Measurements from ENCODE around the gene ALDH16A1. TPM values are rescaled to one million over a fixed set of nuclear protein-coding genes. Genes with fewer than 3 reads are reported as not detected.

Gene ALDH16A1
- total and polyA plus RNA-seq, 10 of the 15 experiments (the other 5 are each of a cell fraction or from before 2014, with no cell fraction given): 1.7 to 49.3 (median 18.1) TPM

DNA sequence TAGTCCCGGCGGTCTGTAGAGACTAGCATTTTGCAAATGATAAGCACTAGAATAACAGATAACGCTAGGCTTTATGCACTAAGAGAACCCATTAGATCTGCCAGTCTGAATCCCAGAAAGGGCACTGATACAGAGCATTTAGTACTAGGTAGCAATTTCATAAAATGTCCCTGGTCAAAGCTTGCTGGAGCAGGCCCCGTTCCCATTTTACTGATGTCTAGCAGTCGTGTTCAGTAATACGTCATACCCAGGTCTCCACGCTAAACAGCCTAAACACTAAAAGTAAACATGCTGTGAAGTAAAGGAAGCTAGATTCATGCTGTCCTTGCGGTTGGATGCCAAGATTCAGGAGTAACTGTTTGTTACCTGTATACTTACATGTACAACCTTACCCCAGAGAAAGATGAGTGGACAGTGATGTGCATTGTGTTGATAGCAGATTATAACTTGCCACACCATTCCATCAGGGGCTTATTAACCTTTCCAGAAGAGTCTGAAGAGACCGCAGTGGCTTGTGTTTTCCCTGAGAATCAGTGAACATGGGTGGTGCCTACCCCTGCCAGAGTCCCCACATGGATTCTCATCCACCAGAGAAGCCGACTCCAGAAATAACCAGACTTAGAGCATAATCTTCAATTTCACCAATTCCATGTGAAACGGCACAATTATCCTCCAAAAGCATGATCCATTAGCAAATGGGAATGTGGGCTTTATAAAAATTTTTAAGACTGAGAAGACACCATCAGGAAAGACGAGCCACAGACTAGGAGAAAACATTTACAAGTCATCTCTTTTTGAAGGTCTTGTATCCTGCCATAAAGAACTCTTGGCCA is 39.8 kb downstream of the ALDH16A1 start (continued):
- TF ChIP-seq, protein P1, sequence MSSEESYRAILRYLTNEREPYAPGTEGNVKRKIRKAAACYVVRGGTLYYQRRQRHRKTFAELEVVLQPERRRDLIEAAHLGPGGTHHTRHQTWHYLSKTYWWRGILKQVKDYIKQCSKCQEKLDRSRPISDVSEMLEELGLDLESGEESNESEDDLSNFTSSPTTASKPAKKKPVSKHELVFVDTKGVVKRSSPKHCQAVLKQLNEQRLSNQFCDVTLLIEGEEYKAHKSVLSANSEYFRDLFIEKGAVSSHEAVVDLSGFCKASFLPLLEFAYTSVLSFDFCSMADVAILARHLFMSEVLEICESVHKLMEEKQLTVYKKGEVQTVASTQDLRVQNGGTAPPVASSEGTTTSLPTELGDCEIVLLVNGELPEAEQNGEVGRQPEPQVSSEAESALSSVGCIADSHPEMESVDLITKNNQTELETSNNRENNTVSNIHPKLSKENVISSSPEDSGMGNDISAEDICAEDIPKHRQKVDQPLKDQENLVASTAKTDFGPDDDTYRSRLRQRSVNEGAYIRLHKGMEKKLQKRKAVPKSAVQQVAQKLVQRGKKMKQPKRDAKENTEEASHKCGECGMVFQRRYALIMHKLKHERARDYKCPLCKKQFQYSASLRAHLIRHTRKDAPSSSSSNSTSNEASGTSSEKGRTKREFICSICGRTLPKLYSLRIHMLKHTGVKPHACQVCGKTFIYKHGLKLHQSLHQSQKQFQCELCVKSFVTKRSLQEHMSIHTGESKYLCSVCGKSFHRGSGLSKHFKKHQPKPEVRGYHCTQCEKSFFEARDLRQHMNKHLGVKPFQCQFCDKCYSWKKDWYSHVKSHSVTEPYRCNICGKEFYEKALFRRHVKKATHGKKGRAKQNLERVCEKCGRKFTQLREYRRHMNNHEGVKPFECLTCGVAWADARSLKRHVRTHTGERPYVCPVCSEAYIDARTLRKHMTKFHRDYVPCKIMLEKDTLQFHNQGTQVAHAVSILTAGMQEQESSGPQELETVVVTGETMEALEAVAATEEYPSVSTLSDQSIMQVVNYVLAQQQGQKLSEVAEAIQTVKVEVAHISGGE (CRISPR knock-in tag; IDR thresholded peaks at IDR 0.05): no peak
- TF ChIP-seq, protein P2, sequence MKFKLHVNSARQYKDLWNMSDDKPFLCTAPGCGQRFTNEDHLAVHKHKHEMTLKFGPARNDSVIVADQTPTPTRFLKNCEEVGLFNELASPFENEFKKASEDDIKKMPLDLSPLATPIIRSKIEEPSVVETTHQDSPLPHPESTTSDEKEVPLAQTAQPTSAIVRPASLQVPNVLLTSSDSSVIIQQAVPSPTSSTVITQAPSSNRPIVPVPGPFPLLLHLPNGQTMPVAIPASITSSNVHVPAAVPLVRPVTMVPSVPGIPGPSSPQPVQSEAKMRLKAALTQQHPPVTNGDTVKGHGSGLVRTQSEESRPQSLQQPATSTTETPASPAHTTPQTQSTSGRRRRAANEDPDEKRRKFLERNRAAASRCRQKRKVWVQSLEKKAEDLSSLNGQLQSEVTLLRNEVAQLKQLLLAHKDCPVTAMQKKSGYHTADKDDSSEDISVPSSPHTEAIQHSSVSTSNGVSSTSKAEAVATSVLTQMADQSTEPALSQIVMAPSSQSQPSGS (IDR thresholded peaks at IDR 0.05; ENCODE audit: low read length): peak; percentile 64; the same call in 1 of the 2 replicates
- TF ChIP-seq HDGF (IDR thresholded peaks at IDR 0.05) (no peak), RB1 (IDR thresholded peaks at IDR 0.05; ENCODE audit: borderline replicate concordance) (no peak), RAD51 (IDR thresholded peaks at IDR 0.05) (no peak), CHD1 (IDR thresholded peaks at IDR 0.05; ENCODE audit: low read depth, low read length) (no peak), NFXL1 (IDR thresholded peaks at IDR 0.05; ENCODE audit: borderline replicate concordance) (no peak), MXI1 (IDR thresholded peaks at IDR 0.05; ENCODE audit: low read depth, low read length) (no peak), STAT1 (conservative IDR thresholded peaks at IDR 0.05) (no peak), CHD2 (IDR thresholded peaks at IDR 0.05; ENCODE audit: borderline replicate concordance, low read depth, low read length) (no peak), SUZ12 (IDR thresholded peaks at IDR 0.05; ENCODE audit: unreplicated experiment) (no peak), ZNF207 (IDR thresholded peaks at IDR 0.05; ENCODE audit: borderline replicate concordance) (no peak), CREB1 (IDR thresholded peaks at IDR 0.05; ENCODE audit: low read depth) (no peak; the same call in none of the 2 replicates), FOS (IDR thresholded peaks at IDR 0.05; ENCODE audit: borderline replicate concordance, extremely low read depth, insufficient read length) (no peak), SP1 (IDR thresholded peaks at IDR 0.05; ENCODE audit: low read depth, low read length) (no peak), ZBED1 (IDR thresholded peaks at IDR 0.05; ENCODE audit: borderline replicate concordance) (peak; percentile 95), CBX5 (IDR thresholded peaks at IDR 0.05; ENCODE audit: low read depth) (no peak), NBN (IDR thresholded peaks at IDR 0.05) (no peak), RCOR1 (conservative IDR thresholded peaks at IDR 0.05; ENCODE audit: low read depth, low read length) (no peak)
- TF ChIP-seq, protein P3, sequence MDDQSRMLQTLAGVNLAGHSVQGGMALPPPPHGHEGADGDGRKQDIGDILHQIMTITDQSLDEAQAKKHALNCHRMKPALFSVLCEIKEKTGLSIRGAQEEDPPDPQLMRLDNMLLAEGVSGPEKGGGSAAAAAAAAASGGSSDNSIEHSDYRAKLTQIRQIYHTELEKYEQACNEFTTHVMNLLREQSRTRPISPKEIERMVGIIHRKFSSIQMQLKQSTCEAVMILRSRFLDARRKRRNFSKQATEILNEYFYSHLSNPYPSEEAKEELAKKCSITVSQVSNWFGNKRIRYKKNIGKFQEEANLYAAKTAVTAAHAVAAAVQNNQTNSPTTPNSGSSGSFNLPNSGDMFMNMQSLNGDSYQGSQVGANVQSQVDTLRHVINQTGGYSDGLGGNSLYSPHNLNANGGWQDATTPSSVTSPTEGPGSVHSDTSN (IDR thresholded peaks at IDR 0.05; ENCODE audit: insufficient replicate concordance, low read depth, low read length): peak; percentile 7
- TF ChIP-seq, protein P4, sequence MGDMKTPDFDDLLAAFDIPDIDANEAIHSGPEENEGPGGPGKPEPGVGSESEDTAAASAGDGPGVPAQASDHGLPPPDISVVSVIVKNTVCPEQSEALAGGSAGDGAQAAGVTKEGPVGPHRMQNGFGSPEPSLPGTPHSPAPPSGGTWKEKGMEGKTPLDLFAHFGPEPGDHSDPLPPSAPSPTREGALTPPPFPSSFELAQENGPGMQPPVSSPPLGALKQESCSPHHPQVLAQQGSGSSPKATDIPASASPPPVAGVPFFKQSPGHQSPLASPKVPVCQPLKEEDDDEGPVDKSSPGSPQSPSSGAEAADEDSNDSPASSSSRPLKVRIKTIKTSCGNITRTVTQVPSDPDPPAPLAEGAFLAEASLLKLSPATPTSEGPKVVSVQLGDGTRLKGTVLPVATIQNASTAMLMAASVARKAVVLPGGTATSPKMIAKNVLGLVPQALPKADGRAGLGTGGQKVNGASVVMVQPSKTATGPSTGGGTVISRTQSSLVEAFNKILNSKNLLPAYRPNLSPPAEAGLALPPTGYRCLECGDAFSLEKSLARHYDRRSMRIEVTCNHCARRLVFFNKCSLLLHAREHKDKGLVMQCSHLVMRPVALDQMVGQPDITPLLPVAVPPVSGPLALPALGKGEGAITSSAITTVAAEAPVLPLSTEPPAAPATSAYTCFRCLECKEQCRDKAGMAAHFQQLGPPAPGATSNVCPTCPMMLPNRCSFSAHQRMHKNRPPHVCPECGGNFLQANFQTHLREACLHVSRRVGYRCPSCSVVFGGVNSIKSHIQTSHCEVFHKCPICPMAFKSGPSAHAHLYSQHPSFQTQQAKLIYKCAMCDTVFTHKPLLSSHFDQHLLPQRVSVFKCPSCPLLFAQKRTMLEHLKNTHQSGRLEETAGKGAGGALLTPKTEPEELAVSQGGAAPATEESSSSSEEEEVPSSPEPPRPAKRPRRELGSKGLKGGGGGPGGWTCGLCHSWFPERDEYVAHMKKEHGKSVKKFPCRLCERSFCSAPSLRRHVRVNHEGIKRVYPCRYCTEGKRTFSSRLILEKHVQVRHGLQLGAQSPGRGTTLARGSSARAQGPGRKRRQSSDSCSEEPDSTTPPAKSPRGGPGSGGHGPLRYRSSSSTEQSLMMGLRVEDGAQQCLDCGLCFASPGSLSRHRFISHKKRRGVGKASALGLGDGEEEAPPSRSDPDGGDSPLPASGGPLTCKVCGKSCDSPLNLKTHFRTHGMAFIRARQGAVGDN (IDR thresholded peaks at IDR 0.05): no peak

All from GM12878 (cell line).